IPS-18a (cell line): Measurements from ENCODE around the gene ARAP3.

Experiments
- H3K27ac ChIP-seq: one replicate; pipeline ENCODE4 v1.5.1; 2013; ENCODE audit warnings: low read length
- H3K27me3 ChIP-seq: one replicate; pipeline ENCODE4 v1.6.1; 2013; ENCODE audit warnings: mild to moderate bottlenecking, low read length; ENCODE audit not compliant: control insufficient read depth, insufficient read depth
- H3K36me3 ChIP-seq: one replicate; pipeline ENCODE4 v1.6.1; 2013; ENCODE audit warnings: low read depth, low read length; ENCODE audit not compliant: control insufficient read depth
- H3K4me1 ChIP-seq: one replicate; pipeline ENCODE4 v1.6.1; 2013; ENCODE audit warnings: low read depth, low read length; ENCODE audit not compliant: control insufficient read depth
- H3K4me3 ChIP-seq: one replicate; pipeline ENCODE4 v1.5.1; 2013; ENCODE audit warnings: low read length
- H3K9ac ChIP-seq: one replicate; pipeline ENCODE4 v1.6.1; 2013; ENCODE audit warnings: mild to moderate bottlenecking, low read length, moderate library complexity
- H3K9me3 ChIP-seq: one replicate; pipeline ENCODE4 v1.6.1; 2013; ENCODE audit warnings: low read depth, low read length; ENCODE audit not compliant: control insufficient read depth

Gene ARAP3

GRCh38 chr5:141713616-141714309, 31.7 kb upstream of the ARAP3 start:
- no peak overlapping the region for H3K27ac ChIP-seq
- no peaks in the 10 kb centered on the region for H3K27me3 ChIP-seq
- H3K9ac ChIP-seq = no peak overlapping the region
- H3K4me1 ChIP-seq = peaks cover 20% of the 10 kb centered on the region
- no peaks in the 10 kb centered on the region for H3K36me3 ChIP-seq
- H3K4me3 ChIP-seq = no peak overlapping the region
- H3K9me3 ChIP-seq = no peaks in the 10 kb centered on the region

- Histone ChIP-seq H3K36me3 (no peaks in the 10 kb centered on the region), H3K4me3 (no peak overlapping the region), H3K27ac (no peak overlapping the region), H3K9me3 (no peaks in the 10 kb centered on the region), H3K9ac (no peak overlapping the region), H3K27me3 (no peaks in the 10 kb centered on the region), H3K4me1 (peaks cover 15% of the 10 kb centered on the region)
Measured at GRCh38 chr5:141711687-141712086, 29.7 kb upstream of the ARAP3 start.

DNA sequence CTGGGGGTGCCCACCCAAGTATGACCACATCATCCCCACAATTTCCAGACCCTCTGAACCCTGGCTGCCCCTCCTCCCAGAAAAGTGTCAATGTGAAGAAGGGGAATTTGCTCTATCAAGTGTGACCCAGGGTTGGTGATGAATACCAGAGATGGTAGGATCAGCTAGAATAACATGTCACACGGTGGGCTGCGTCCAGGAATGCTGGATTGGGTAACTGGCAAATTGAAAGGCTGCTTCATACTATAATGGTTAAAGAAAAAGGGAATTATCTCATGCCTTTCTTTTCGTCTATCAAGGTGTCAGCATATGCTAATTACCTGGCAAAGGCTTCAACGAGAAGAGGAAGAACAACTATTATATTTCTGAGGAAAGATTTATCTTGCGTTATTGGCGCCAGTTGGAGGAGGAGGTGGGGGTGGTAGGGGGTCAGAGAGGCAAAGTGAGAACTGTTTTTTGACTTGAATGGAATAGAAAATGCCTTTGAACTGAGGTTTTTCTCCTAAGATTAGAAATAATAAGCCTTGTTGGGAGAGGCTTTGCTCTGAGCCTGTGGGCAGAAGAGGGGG, 27.8 kb upstream of the ARAP3 start:
- Histone ChIP-seq H3K27me3 (peaks cover 5% of the 10 kb centered on the region), H3K36me3 (no peaks in the 10 kb centered on the region)

GRCh38 chr5:141708016-141708415, 26.0 kb upstream of the ARAP3 start:
- Histone ChIP-seq H3K4me3 (no peak overlapping the region), H3K9ac (no peak overlapping the region), H3K9me3 (no peaks in the 10 kb centered on the region), H3K36me3 (no peaks in the 10 kb centered on the region), H3K27me3 (peaks cover 23% of the 10 kb centered on the region), H3K4me1 (peaks cover 3% of the 10 kb centered on the region), H3K27ac (no peak overlapping the region)

More for the DNA sequence above, 27.8 kb upstream of the ARAP3 start:
- Histone ChIP-seq H3K27ac (no peak overlapping the region), H3K4me1 (no peaks in the 10 kb centered on the region), H3K9me3 (no peaks in the 10 kb centered on the region), H3K4me3 (no peak overlapping the region), H3K9ac (no peak overlapping the region)

DNA sequence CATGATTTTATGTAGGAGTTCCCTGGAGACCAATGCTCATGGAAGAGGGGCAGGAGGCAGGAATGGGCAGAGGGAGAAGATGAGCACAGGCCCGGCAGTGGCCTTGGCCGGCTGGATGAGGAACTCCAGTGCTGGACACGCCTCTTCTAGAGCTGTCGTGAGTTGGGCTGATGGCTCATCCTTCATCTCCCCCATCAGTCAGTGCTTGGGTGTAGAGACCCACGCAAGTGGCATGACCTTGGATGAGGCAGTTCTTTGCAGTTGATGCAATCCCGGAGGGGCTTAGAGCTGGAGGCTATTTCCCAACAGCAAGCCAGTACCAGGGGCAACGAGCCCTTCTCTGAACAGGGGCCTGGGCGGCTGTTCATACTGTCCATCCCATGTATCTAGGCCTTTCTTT, 25.5 kb upstream of the ARAP3 start:
- Histone ChIP-seq H3K27me3 (peaks cover 28% of the 10 kb centered on the region), H3K27ac (no peak overlapping the region), H3K9ac (no peak overlapping the region), H3K36me3 (no peaks in the 10 kb centered on the region), H3K9me3 (no peaks in the 10 kb centered on the region), H3K4me3 (no peak overlapping the region), H3K4me1 (peaks cover 3% of the 10 kb centered on the region)

- no peaks in the 10 kb centered on the region for H3K36me3 ChIP-seq
- no peak overlapping the region for H3K27ac ChIP-seq
- peaks cover 3% of the 10 kb centered on the region for H3K4me1 ChIP-seq
- H3K4me3 ChIP-seq = no peak overlapping the region
- H3K9me3 ChIP-seq = no peaks in the 10 kb centered on the region
- no peak overlapping the region for H3K9ac ChIP-seq
- peaks cover 39% of the 10 kb centered on the region for H3K27me3 ChIP-seq
Measured at GRCh38 chr5:141706121-141706520, 24.1 kb upstream of the ARAP3 start.

GRCh38 chr5:141705469-141705868, 23.4 kb upstream of the ARAP3 start:
- Histone ChIP-seq H3K4me1 (peaks cover 3% of the 10 kb centered on the region), H3K9me3 (no peaks in the 10 kb centered on the region), H3K36me3 (no peaks in the 10 kb centered on the region), H3K27ac (no peak overlapping the region), H3K4me3 (no peak overlapping the region), H3K27me3 (peaks cover 43% of the 10 kb centered on the region), H3K9ac (no peak overlapping the region)

GRCh38 chr5:141704782-141705297, 22.8 kb upstream of the ARAP3 start:
- no peak overlapping the region for H3K27ac ChIP-seq
- H3K27me3 ChIP-seq = peaks cover 43% of the 10 kb centered on the region
- no peak overlapping the region for H3K9ac ChIP-seq
- H3K4me1 ChIP-seq = peaks cover 3% of the 10 kb centered on the region
- H3K9me3 ChIP-seq = no peaks in the 10 kb centered on the region
- H3K4me3 ChIP-seq = no peak overlapping the region
- no peaks in the 10 kb centered on the region for H3K36me3 ChIP-seq

DNA sequence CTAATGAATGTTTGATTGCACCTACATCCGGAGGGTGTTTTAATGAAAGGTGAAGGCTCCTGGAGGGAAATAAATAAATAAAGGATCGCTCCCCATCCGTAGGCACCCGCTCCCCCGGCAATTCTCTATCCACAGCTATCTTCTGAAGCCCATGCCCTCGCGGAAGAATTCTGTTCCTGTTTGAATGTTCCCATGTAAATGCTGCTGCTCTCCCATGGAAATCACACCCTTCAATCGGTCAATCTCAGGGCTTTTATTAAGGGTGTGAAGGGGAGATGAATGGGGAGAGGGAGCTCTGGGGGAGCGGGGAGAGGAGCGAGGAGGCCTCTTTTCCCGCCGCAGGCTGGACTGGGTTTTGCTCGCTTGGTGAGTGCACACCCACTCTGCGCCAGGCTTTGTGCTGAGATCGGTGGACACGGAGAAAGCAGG, 21.1 kb upstream of the ARAP3 start:
- Histone ChIP-seq H3K9ac (no peak overlapping the region), H3K4me3 (peak overlapping the region; percentile 55), H3K9me3 (no peaks in the 10 kb centered on the region), H3K36me3 (no peaks in the 10 kb centered on the region), H3K27me3 (peaks cover 43% of the 10 kb centered on the region), H3K4me1 (peaks cover 3% of the 10 kb centered on the region), H3K27ac (no peak overlapping the region)

GRCh38 chr5:141701360-141702119, 19.5 kb upstream of the ARAP3 start:
- Histone ChIP-seq H3K4me3 (peak overlapping the region; percentile 19), H3K4me1 (peaks cover 3% of the 10 kb centered on the region), H3K27me3 (peaks cover 43% of the 10 kb centered on the region), H3K27ac (no peak overlapping the region), H3K9ac (no peak overlapping the region), H3K9me3 (no peaks in the 10 kb centered on the region), H3K36me3 (no peaks in the 10 kb centered on the region)

GRCh38 chr5:141697586-141697985, 15.6 kb upstream of the ARAP3 start:
- Histone ChIP-seq H3K4me1 (peaks cover 2% of the 10 kb centered on the region), H3K9ac (no peak overlapping the region), H3K9me3 (no peaks in the 10 kb centered on the region), H3K36me3 (no peaks in the 10 kb centered on the region), H3K27ac (no peak overlapping the region), H3K4me3 (no peak overlapping the region), H3K27me3 (peaks cover 18% of the 10 kb centered on the region)
